Natural killer cell (primary cell): ENCODE data around the gene XRCC3. TPM values are rescaled to one million over a fixed set of nuclear protein-coding genes. Genes with fewer than 3 reads are reported as not detected.

Experiments used
- ATAC-seq, 3 donors: fragments of 150-1000 bp in 2 of 3; fragments of 200-7000 bp in 1 of 3; cut with Tn5 transposase; 1 replicate in 1 of 3; 2 replicates in 2 of 3; pipeline ENCODE4 v1.10.0; 2021; ENCODE audit warnings: mild to moderate bottlenecking in 2 of 3, moderate library complexity in 2 of 3
- DNase-seq, 2 donors: peaks; one replicate each; pipeline versions ENCODE4 v3.0.0 to v3.0.0-alpha.2; 2013 to 2021; ENCODE audit warnings: mixed read lengths in 1 of 2
- H3K27ac ChIP-seq: one replicate; pipeline ENCODE4 v1.5.1; 2013; ENCODE audit warnings: mild to moderate bottlenecking, low read length
- H3K27me3 ChIP-seq: one replicate; pipeline ENCODE4 v1.6.1; 2013; ENCODE audit warnings: low read length; ENCODE audit not compliant: control insufficient read depth, insufficient read depth
- H3K36me3 ChIP-seq: one replicate; pipeline ENCODE4 v1.6.1; 2013; ENCODE audit warnings: low read length; ENCODE audit not compliant: control insufficient read depth, insufficient read depth
- H3K4me1 ChIP-seq: one replicate; pipeline ENCODE4 v1.6.1; 2013; ENCODE audit warnings: low read length; ENCODE audit not compliant: control insufficient read depth, insufficient read depth
- H3K4me3 ChIP-seq: one replicate; pipeline ENCODE4 v1.5.1; 2013; ENCODE audit warnings: low read length
- H3K9me3 ChIP-seq: one replicate; pipeline ENCODE4 v1.6.1; 2013; ENCODE audit warnings: low read length; ENCODE audit not compliant: control insufficient read depth, insufficient read depth
- H3K27ac Mint-ChIP-seq, 2 donors: one replicate each; pipeline ENCODE4 v1.8.0; 2022; ENCODE audit warnings: mild to moderate bottlenecking in 2 of 2, mixed read lengths in 2 of 2, moderate library complexity in 1 of 2
- H3K27me3 Mint-ChIP-seq, 2 donors: one replicate each; pipeline ENCODE4 v1.8.0; 2022; ENCODE audit warnings: low read depth in 2 of 2, mixed read lengths in 2 of 2
- H3K36me3 Mint-ChIP-seq: one replicate; pipeline ENCODE4 v1.8.0; 2022; ENCODE audit warnings: mixed read lengths
- H3K4me1 Mint-ChIP-seq, 2 donors: one replicate each; pipeline ENCODE4 v1.8.0; 2022; ENCODE audit warnings: mixed read lengths in 2 of 2
- H3K4me3 Mint-ChIP-seq: one replicate; pipeline ENCODE4 v1.8.0; 2022; ENCODE audit warnings: mild to moderate bottlenecking, moderate library complexity, mixed read lengths
- H3K9me3 Mint-ChIP-seq, 2 donors: one replicate each; pipeline ENCODE4 v1.8.0; 2022; ENCODE audit warnings: mixed read lengths in 2 of 2
- WGBS: methylation state at CpG from one replicate; pipeline ENCODE4 v1.1.7; 2013; ENCODE audit warnings: missing lambda C conversion rate; ENCODE audit not compliant: insufficient coverage; 5-methylcytosine and 5-hydroxymethylcytosine counted together
- intact Hi-C: fragments of 100-400 bp; cut with micrococcal nuclease; formaldehyde crosslinking; loops from one replicate; pipeline ENCODE4 v1.14.2; 2022
- total RNA-seq, 4 donors: library from RNA; stranded (reverse); fragments of 120-200 nt in 1 of 4; gene quantifications; one replicate each; pipeline versions ENCODE4 v1.2.3 to v1.2.4, GENCODE V29; 2013 to 2022
- TF ChIP-seq, protein P1 (sequence below): fragments of 200-600 bp; IDR thresholded peaks from one replicate; pipeline ENCODE4 v1.8.0; 2022; ENCODE audit warnings: antibody characterized with exemption

Gene XRCC3
- total RNA-seq, 3 donors from 2014 or later (not counting 1 experiment from before 2014, with no cell fraction given): 11.6 to 12.8 (median 12.7) TPM

GRCh38 chr14:103699901-103700752 is 15.1 kb downstream of the XRCC3 start:
- no peak overlapping the region for H3K27ac ChIP-seq
- H3K4me1 ChIP-seq: peaks cover 4% of the 10 kb centered on the region
- intact Hi-C loops: no loop called here
- DNase-seq (no peak), ATAC-seq (no peak)
- H3K9me3 Mint-ChIP-seq: no peaks in the 10 kb centered on the region
- H3K27me3 Mint-ChIP-seq: no peaks in the 10 kb centered on the region
- no peaks in the 10 kb centered on the region for H3K27me3 ChIP-seq
- TF ChIP-seq, protein P1, sequence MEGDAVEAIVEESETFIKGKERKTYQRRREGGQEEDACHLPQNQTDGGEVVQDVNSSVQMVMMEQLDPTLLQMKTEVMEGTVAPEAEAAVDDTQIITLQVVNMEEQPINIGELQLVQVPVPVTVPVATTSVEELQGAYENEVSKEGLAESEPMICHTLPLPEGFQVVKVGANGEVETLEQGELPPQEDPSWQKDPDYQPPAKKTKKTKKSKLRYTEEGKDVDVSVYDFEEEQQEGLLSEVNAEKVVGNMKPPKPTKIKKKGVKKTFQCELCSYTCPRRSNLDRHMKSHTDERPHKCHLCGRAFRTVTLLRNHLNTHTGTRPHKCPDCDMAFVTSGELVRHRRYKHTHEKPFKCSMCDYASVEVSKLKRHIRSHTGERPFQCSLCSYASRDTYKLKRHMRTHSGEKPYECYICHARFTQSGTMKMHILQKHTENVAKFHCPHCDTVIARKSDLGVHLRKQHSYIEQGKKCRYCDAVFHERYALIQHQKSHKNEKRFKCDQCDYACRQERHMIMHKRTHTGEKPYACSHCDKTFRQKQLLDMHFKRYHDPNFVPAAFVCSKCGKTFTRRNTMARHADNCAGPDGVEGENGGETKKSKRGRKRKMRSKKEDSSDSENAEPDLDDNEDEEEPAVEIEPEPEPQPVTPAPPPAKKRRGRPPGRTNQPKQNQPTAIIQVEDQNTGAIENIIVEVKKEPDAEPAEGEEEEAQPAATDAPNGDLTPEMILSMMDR: no peak
- no peak overlapping the region for H3K4me3 Mint-ChIP-seq
- no peaks in the 10 kb centered on the region for H3K9me3 ChIP-seq
- peaks cover 24% of the 10 kb centered on the region for H3K36me3 ChIP-seq
- H3K4me3 ChIP-seq: no peak overlapping the region
- H3K4me1 Mint-ChIP-seq: peaks cover 7 to 26% of the 10 kb centered on the region in 2 donors
- peak overlapping the region; percentile 21 to 65 for H3K27ac Mint-ChIP-seq
- H3K36me3 Mint-ChIP-seq: no peaks in the 10 kb centered on the region
- 92% methylated on average over 25 of the region's 25 CpGs for WGBS

- intact Hi-C loops: no loop called here
- no peak for ATAC-seq
- no peaks in the 10 kb centered on the region for H3K36me3 Mint-ChIP-seq
- peaks cover 29% of the 10 kb centered on the region for H3K36me3 ChIP-seq
- no peak overlapping the region for H3K27ac ChIP-seq
- H3K4me3 Mint-ChIP-seq: no peak overlapping the region
- H3K27ac Mint-ChIP-seq: peak overlapping the region; percentile 21 to 65
- TF ChIP-seq, protein P1: no peak
- H3K4me3 ChIP-seq: no peak overlapping the region
- peaks cover 4% of the 10 kb centered on the region for H3K4me1 ChIP-seq
- H3K9me3 ChIP-seq: no peaks in the 10 kb centered on the region
- H3K27me3 Mint-ChIP-seq: no peaks in the 10 kb centered on the region
- no peaks in the 10 kb centered on the region for H3K9me3 Mint-ChIP-seq
- H3K27me3 ChIP-seq: no peaks in the 10 kb centered on the region
- 93% methylated on average over 17 of the region's 17 CpGs for WGBS
- no peak for DNase-seq
- peaks cover 7 to 24% of the 10 kb centered on the region in 2 donors for H3K4me1 Mint-ChIP-seq
Observed at GRCh38 chr14:103699261-103699661, 16.0 kb downstream of the XRCC3 start.

- no peaks in the 10 kb centered on the region for H3K27me3 ChIP-seq
- peaks cover 4% of the 10 kb centered on the region for H3K4me1 ChIP-seq
- H3K9me3 ChIP-seq: no peaks in the 10 kb centered on the region
- peaks cover 36% of the 10 kb centered on the region for H3K36me3 ChIP-seq
- no peak overlapping the region for H3K27ac ChIP-seq
- 84% methylated on average over 33 of the region's 33 CpGs for WGBS
- H3K4me3 ChIP-seq: no peak overlapping the region
- intact Hi-C loops: no loop called here
- Mint-ChIP-seq H3K4me3 (no peak overlapping the region), H3K27me3 (no peaks in the 10 kb centered on the region), H3K27ac (no peak overlapping the region), H3K36me3 (no peaks in the 10 kb centered on the region), H3K9me3 (no peaks in the 10 kb centered on the region), H3K4me1 (peaks cover 7 to 20% of the 10 kb centered on the region in 2 donors)
- ATAC-seq (no peak), DNase-seq (no peak)
- TF ChIP-seq, protein P1: no peak
Observed at GRCh38 chr14:103698380-103699260, 16.6 kb downstream of the XRCC3 start.
